ENCODE measurements around the gene UGP2.
A peak's percentile ranks its signal among the peaks of the same experiment; 100 is the strongest.

Gene UGP2

DNA sequence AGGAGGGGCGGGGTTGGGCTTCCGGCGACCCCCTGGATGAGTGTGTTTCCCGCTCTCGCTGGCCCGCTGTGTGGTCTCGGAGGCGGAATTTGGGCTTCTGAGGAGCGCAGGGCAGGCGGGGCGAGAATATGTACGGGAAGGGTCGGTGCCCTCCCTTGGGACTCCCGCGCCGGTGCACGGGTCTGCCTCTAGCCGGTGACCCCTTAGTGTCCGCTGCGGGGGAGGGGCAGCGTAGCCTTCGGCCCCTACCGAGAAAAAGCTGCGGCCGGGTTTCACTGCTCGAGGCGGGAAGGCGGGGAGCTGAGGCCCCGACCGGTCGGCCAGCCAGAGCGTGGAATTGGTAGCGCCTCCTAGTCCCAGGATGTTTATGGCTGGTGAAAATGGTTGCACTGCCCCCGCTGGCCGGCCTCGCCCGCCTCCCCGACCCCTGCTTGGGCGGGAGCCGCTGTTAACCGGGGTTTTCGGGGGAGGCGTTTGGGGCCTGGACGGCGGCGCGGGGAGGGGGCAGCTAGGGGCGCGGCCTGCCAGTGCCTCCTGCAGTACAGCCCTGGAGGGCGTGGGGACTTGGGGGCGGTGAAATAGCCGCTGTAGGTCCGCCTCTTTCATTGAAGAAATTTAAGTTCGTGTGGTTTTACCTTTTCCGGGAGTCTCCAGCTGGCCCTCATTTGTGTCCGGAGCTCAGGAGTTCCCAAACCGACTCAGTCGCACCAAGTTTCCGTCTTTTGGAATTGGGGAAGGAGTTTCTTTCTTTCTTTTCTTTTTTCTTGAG, at the start of gene UGP2:
TSS of gene UGP2 (plus strand) at position 643 of the 769 bp plus-strand sequence. CDS start 290 bp downstream, outside the sequence.
- Histone ChIP-seq H3K27ac (ENCODE audit: low read depth, low read length) (peak within 1 kb of the TSS; percentile 93), H3F3A (ENCODE audit: control insufficient read depth, insufficient read depth) (peaks cover 14% of the 10 kb centered on the region), H3K4me3 (ENCODE audit: low read length) (peak within 1 kb of the TSS; percentile 82), H3K4me1 (ENCODE audit: control insufficient read depth, low read length) (peaks cover 79% of the 10 kb centered on the region), H3K9me2 (replicated peaks; ENCODE audit: control insufficient read depth, low read length) (no peaks in the 10 kb centered on the region), H3K4me2 (ENCODE audit: low read length) (peak within 1 kb of the TSS; percentile 81), H3K79me2 (ENCODE audit: control insufficient read depth, low read length) (peaks cover 64% of the 10 kb centered on the region), H3K27me3 (ENCODE audit: control insufficient read depth, low read length) (no peaks in the 10 kb centered on the region), H4K20me1 (ENCODE audit: control insufficient read depth, insufficient read depth, low read depth, low read length) (peaks cover 24% of the 10 kb centered on the region; the same call in 1 of the 2 replicates), H3K9me3 (ENCODE audit: control insufficient read depth, insufficient read depth, low read length) (no peaks in the 10 kb centered on the region), H3K36me3 (ENCODE audit: control insufficient read depth, low read length) (peaks cover 50% of the 10 kb centered on the region)
- TF ChIP-seq, protein P1, sequence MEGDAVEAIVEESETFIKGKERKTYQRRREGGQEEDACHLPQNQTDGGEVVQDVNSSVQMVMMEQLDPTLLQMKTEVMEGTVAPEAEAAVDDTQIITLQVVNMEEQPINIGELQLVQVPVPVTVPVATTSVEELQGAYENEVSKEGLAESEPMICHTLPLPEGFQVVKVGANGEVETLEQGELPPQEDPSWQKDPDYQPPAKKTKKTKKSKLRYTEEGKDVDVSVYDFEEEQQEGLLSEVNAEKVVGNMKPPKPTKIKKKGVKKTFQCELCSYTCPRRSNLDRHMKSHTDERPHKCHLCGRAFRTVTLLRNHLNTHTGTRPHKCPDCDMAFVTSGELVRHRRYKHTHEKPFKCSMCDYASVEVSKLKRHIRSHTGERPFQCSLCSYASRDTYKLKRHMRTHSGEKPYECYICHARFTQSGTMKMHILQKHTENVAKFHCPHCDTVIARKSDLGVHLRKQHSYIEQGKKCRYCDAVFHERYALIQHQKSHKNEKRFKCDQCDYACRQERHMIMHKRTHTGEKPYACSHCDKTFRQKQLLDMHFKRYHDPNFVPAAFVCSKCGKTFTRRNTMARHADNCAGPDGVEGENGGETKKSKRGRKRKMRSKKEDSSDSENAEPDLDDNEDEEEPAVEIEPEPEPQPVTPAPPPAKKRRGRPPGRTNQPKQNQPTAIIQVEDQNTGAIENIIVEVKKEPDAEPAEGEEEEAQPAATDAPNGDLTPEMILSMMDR (IDR thresholded peaks at IDR 0.05; ENCODE audit: low read depth, low read length, poor library complexity, severe bottlenecking), result peak; percentile 41
- no peak for TF ChIP-seq EZH2phosphoT487 (IDR thresholded peaks at IDR 0.05; ENCODE audit: borderline replicate concordance, low read length)

DNA sequence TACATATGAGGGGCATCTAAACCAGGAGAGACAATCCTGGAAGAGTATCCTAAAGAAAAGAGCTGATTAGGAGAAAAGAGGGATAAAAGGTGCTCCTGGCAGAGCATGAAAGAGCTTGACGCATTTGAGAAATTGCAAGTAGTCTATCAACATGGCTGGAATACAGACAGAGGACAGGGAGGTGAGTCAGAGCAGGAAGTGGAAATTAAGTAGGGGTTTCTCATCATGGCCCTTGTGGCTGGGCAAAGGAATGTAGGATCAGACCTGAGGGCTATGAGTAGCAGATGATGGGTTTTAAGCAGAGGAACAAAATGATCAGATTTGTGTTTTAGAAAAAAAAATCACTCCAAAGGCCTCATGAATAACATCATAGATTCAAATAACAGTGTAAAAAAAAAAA, 49.2 kb upstream of the UGP2 start:
- H3F3A ChIP-seq (ENCODE audit: control insufficient read depth, insufficient read depth), result no peaks in the 10 kb centered on the region
- H3K4me1 ChIP-seq (ENCODE audit: control insufficient read depth, low read length), result no peaks in the 10 kb centered on the region
- no peaks in the 10 kb centered on the region for H3K79me2 ChIP-seq (ENCODE audit: control insufficient read depth, low read length)
- no peaks in the 10 kb centered on the region for H3K9me3 ChIP-seq (ENCODE audit: control insufficient read depth, insufficient read depth, low read length)
- H3K27ac ChIP-seq (ENCODE audit: low read depth, low read length), result no peak overlapping the region
- H3K27me3 ChIP-seq (ENCODE audit: control insufficient read depth, low read length), result no peaks in the 10 kb centered on the region
- no peak overlapping the region for H3K4me3 ChIP-seq (ENCODE audit: low read length)
- no peak overlapping the region for H3K4me2 ChIP-seq (ENCODE audit: low read length)
- no peak for TF ChIP-seq EZH2phosphoT487 (IDR thresholded peaks at IDR 0.05; ENCODE audit: borderline replicate concordance, low read length)
- TF ChIP-seq, protein P1 (IDR thresholded peaks at IDR 0.05; ENCODE audit: low read depth, low read length, poor library complexity, severe bottlenecking), result no peak
- no peaks in the 10 kb centered on the region for H4K20me1 ChIP-seq (ENCODE audit: control insufficient read depth, insufficient read depth, low read depth, low read length)
- H3K9me2 ChIP-seq (replicated peaks; ENCODE audit: control insufficient read depth, low read length), result no peaks in the 10 kb centered on the region
- H3K36me3 ChIP-seq (ENCODE audit: control insufficient read depth, low read length), result no peaks in the 10 kb centered on the region

DNA sequence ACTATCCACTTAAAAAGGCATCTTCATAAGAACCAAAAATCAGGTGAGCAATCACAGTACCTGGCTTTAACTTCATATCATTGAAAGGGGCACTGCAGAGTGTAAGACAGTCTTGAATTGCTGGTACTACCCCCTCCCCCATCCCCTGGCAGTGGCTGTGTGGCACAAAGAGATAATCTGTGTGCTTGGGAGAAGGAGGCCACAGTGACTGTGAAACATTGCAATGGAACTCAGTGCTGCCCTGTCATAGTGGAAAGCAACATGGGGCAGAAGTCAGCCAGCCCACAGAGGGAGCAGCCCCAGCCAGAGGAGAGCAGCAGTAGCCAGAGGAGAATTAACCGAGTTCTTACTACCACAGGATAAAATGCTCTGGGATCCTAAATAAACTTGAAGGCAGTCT, 45.3 kb upstream of the UGP2 start:
- Histone ChIP-seq H3F3A (ENCODE audit: control insufficient read depth, insufficient read depth) (no peaks in the 10 kb centered on the region), H3K79me2 (ENCODE audit: control insufficient read depth, low read length) (no peaks in the 10 kb centered on the region), H3K27me3 (ENCODE audit: control insufficient read depth, low read length) (no peaks in the 10 kb centered on the region), H3K36me3 (ENCODE audit: control insufficient read depth, low read length) (no peaks in the 10 kb centered on the region), H3K4me2 (ENCODE audit: low read length) (no peak overlapping the region), H3K4me1 (ENCODE audit: control insufficient read depth, low read length) (no peaks in the 10 kb centered on the region), H4K20me1 (ENCODE audit: control insufficient read depth, insufficient read depth, low read depth, low read length) (no peaks in the 10 kb centered on the region), H3K9me3 (ENCODE audit: control insufficient read depth, insufficient read depth, low read length) (peaks cover under 1% of the 10 kb centered on the region; the same call in 1 of the 2 replicates), H3K9me2 (replicated peaks; ENCODE audit: control insufficient read depth, low read length) (no peaks in the 10 kb centered on the region), H3K4me3 (ENCODE audit: low read length) (no peak overlapping the region), H3K27ac (ENCODE audit: low read depth, low read length) (no peak overlapping the region)
- TF ChIP-seq EZH2phosphoT487 (IDR thresholded peaks at IDR 0.05; ENCODE audit: borderline replicate concordance, low read length), result no peak
- TF ChIP-seq, protein P1 (IDR thresholded peaks at IDR 0.05; ENCODE audit: low read depth, low read length, poor library complexity, severe bottlenecking), result no peak
